Ramos (cell line): Measurements from ENCODE around the gene ALDH3B1.

Experiments used
- in situ Hi-C: fragments of 300-500 bp; cut with MboI; formaldehyde crosslinking; loops from one replicate; pipeline ENCODE4 v1.14.3; 2022; ENCODE audit warnings: low sequenced_read_pairs; ENCODE audit not compliant: unreplicated experiment

ALDH3B1 gene

DNA sequence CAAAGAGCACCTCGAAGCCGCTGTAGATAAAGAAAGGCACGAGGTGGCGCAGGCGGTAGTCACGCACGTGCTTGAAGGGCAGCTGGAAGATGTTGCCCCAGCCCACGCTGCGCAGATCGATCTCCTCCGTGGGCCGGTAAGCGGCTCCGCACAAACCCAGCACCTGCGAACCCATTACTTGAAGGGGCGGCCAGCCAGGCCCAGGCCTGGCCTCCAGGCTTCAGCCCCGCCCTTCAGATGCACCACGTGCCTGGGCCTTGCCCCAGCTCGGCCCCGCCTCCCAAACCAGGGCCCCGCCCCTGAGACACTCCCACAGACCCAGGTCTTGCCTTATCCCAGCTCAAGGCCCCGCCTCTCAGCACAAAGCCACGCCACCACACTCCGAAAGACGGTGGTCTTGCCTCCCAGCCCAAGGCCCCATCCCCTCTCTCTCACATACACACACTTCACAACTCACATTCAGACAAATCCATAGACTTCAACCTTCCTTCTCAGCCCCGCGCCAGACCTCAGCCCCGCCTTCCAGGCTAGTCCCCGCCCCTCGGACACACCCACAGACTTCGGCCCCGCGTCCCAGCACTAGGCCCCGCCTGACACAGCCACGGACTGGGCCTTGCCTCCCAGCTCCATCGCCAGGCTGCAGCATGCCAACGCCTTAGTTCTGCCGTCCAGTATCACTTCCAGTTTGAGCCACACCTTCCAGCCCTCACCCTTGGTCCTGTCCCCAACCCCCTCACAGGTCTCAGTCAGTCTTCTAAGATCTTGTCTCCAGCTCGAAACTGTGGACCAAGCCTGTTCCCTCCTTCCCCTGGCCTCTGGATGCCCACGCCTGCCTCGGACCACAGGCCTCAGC is 13.3 kb upstream of the ALDH3B1 start:
- in situ Hi-C loops, result no loop called here

- in situ Hi-C loops, result no loop called here
These were observed 12.6 kb upstream of the ALDH3B1 start for GRCh38 chr11:67997475-67997921.

DNA sequence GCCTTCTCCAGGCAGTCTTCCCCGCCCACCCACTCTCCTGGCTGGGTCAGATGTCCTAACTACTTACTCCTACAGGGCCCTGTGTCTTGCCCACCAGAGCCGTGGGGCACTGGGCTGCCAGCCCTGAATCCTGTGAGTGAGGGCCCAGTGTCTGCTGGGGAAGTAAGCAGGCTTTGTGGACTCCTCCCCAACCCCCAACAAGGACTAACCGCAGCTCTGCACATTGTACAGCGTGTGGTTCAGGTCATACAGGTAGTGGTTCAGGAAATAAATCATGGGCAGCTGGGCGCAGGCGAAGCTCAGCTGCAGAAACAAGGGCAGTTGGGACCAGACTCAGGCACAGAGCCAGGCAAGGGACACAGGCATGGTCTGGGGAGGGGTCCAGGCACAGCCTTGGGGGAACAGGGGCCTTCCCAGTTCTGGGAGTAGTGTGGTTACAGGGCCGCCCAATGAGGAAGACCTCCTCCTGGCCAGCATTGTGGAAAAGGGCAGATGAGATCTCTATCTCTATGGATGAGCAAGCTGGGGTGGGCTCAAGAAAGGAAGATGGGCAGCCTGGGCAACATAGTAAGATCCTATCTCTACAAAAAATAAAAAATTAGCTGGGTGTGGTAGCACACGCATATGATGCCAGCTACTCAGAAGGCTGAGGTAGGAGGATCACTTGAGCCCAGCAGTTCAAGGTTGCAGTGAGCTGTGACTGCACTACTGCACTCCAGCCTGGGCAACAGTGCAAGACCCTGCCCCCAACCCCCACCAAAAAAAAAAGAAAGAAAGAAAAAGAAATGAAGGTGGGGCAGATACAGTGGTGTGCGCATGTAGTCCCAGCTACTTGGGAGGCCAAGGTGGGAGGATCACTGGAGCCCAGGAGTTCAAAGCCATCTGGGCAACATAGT is 11.7 kb upstream of the ALDH3B1 start:
- in situ Hi-C loops, result no loop called here

- in situ Hi-C loops, result no loop called here
These were observed 10.9 kb upstream of the ALDH3B1 start for GRCh38 chr11:67999201-67999629.

DNA sequence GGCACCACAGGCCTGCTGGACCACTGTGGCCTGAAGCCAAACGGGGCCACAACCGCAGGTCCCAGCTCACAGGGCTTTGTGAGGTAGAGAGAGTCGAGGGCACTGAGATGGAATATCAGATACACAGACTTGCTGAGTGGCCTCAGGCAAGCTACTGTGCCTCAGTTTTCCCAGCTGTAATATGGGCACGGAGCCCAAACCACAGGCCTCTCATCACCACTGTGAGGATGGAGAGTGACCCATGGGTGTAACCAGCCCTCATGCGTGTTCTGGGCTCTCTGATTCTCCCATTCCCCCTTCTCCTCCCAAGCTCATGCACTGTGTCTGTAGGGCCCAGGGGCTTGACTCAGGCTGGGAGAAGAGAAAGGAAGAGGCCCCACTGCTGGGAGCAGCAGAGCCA is 10.4 kb upstream of the ALDH3B1 start:
- in situ Hi-C loops, result no loop called here

DNA sequence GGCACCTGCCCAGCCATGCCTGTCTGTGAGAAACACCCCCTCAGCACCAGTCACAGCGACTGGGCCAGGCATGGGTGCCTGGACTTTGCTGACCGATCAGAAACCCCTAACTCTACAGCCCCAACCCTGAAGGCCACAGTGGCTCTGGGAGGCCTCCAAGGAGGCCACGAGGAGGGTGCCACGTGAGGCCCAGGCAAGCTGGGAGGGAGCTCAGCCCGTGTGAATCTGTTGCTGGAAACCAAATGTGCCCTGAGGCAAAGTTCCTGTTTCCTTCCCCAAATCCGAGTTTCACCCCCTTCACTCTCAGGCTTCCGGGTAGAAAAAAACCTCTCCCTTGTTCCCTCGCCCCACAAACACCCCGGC is 7.6 kb upstream of the ALDH3B1 start:
- in situ Hi-C loops, result no loop called here

- in situ Hi-C loops, result no loop called here
These were observed 6.9 kb upstream of the ALDH3B1 start for GRCh38 chr11:68002938-68003845.

DNA sequence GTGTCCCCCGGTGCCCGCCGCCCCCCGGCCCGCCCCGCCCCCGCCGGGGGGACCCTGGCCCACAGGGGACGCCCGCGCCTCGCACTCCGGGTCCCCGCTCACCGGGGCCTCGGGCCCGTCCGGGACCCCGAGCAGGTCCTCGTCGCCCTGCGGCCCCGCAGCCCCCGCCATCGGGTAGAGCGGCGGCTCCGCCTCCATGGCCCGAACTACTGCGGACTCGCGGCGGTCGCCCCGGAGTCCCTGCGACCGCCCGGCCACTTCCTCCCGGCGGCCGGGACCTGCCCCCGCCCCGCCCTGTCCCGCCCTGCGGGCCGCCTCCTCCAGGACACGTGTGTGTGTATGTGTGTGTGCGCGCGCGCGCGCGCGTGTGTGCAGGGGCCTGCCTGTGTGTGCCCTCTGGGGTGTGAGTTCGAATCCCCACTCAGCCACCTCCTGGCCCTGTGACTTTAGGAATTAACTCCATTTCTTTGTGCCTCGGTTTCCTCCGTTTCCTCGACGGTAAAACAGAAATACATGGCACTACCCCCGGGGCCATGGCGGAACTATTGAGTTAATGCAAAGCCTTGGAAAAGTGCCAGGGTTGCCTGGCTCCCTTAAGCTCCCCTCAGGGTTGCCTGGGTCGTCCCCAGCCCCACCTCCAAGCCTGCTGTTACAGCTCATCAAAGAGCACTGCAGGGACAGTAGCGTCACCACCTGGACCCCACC is 6.1 kb upstream of the ALDH3B1 start, which contains the start of gene UNC93B1:
Gene UNC93B1 (minus strand): TSS at position 252 of the 705 bp plus-strand sequence. CDS start 54 bp downstream, at position 198.
- in situ Hi-C loops, result no loop called here

GRCh38 chr11:68004551-68005335 is 5.4 kb upstream of the ALDH3B1 start:
- in situ Hi-C loops, result no loop called here

GRCh38 chr11:68006606-68007166 is 3.4 kb upstream of the ALDH3B1 start:
- in situ Hi-C loops, result no loop called here

DNA sequence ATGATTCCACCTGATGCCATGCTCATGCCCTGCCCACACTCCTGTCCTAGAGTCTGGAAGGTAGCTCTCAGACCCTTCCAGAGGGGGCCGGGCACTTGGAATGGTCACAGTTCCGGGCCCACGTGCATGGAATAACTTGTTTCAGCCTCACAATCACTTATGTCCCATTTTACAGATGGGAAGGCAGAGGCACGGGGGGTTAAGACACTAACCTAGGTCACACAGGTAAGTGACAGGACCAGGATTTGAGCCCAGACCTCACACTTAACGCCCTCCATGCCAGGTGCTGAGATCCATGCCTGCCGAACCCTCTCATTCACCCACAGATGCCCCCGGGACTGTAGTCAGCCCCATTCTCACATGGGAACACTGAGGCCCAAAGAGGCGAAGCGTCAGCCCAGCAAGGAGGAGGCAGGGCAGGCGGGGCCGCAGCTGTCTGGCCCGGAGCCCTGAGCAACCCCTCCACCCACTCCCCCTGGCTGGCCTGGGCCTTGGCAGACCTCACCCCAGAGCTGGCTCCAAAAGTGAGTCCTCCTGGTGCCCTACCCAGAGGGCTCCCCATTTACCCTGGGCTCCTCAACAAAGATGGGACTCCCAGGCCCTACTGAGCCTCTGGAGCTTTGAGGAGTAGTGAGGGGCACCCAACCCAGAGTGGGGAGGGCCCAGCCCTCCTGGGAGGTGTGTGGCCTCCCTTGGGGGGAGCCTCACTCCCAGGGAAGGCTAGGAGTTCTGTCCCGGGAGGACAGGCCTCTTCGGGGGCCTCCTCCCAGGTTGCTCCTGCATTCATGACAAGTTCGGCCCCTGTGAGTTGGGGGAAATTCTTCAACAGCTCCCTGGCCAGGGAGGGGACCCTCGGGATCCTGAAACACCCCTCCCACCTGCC is 2.4 kb upstream of the ALDH3B1 start:
- in situ Hi-C loops, result no loop called here

- in situ Hi-C loops, result no loop called here
These were observed 1.5 kb upstream of the ALDH3B1 start for GRCh38 chr11:68008381-68009337.

GRCh38 chr11:68009391-68010089 is 587 bp upstream of the ALDH3B1 start:
- in situ Hi-C loops, result loop anchor here (5.0 kb wide), 1 partner anchor 198 kb away; no protein-coding TSS in a partner anchor

GRCh38 chr11:68011051-68011943 is 1.2 kb downstream of the ALDH3B1 start:
- in situ Hi-C loops, result loop anchor here (5.0 kb wide), 1 partner anchor 196 kb away; no protein-coding TSS in a partner anchor
